Parathyroid adenoma (tissue), 2 donors: ENCODE results near the gene GCHFR.

Experiments
- H2AFZ ChIP-seq: fragments of 300-600 bp; sonication (generic); one replicate; pipeline ENCODE4 v1.7.0; 2017; ENCODE audit warnings: antibody characterized with exemption, mild to moderate bottlenecking
- H3K27ac ChIP-seq: fragments of 300-600 bp; sonication (generic); one replicate; pipeline ENCODE4 v1.7.0; 2017
- H3K27me3 ChIP-seq: fragments of 300-600 bp; sonication (generic); one replicate; pipeline ENCODE4 v1.7.0; 2017; ENCODE audit warnings: low read length; ENCODE audit not compliant: control insufficient read depth, insufficient read depth
- H3K36me3 ChIP-seq: fragments of 300-600 bp; sonication (generic); one replicate; pipeline ENCODE4 v1.7.0; 2017; ENCODE audit warnings: low read length; ENCODE audit not compliant: control insufficient read depth, insufficient read depth
- H3K4me1 ChIP-seq: fragments of 300-600 bp; sonication (generic); one replicate; pipeline ENCODE4 v1.7.0; 2017; ENCODE audit warnings: control low read depth
- H3K4me2 ChIP-seq: fragments of 300-600 bp; sonication (generic); one replicate; pipeline ENCODE4 v1.7.0; 2017; ENCODE audit warnings: low read length
- H3K4me3 ChIP-seq: fragments of 300-600 bp; sonication (generic); one replicate; pipeline ENCODE4 v1.7.0; 2017; ENCODE audit warnings: low read depth, low read length
- H3K79me2 ChIP-seq: fragments of 300-600 bp; sonication (generic); one replicate; pipeline ENCODE4 v1.7.0; 2017; ENCODE audit warnings: control low read depth
- H3K9ac ChIP-seq: fragments of 300-600 bp; sonication (generic); one replicate; pipeline ENCODE4 v1.7.0; 2017; ENCODE audit warnings: mild to moderate bottlenecking
- H3K9me3 ChIP-seq: fragments of 300-600 bp; sonication (generic); one replicate; pipeline ENCODE4 v1.7.0; 2017; ENCODE audit warnings: low read length; ENCODE audit not compliant: control insufficient read depth
- TF ChIP-seq, protein P1 (sequence below): fragments of 300-600 bp; sonication (generic); IDR thresholded peaks from one replicate; pipeline ENCODE4 v1.7.0; 2017; ENCODE audit warnings: antibody characterized with exemption, mild to moderate bottlenecking
- donor health status: primary hyperparathyroidism.

The GCHFR gene

DNA sequence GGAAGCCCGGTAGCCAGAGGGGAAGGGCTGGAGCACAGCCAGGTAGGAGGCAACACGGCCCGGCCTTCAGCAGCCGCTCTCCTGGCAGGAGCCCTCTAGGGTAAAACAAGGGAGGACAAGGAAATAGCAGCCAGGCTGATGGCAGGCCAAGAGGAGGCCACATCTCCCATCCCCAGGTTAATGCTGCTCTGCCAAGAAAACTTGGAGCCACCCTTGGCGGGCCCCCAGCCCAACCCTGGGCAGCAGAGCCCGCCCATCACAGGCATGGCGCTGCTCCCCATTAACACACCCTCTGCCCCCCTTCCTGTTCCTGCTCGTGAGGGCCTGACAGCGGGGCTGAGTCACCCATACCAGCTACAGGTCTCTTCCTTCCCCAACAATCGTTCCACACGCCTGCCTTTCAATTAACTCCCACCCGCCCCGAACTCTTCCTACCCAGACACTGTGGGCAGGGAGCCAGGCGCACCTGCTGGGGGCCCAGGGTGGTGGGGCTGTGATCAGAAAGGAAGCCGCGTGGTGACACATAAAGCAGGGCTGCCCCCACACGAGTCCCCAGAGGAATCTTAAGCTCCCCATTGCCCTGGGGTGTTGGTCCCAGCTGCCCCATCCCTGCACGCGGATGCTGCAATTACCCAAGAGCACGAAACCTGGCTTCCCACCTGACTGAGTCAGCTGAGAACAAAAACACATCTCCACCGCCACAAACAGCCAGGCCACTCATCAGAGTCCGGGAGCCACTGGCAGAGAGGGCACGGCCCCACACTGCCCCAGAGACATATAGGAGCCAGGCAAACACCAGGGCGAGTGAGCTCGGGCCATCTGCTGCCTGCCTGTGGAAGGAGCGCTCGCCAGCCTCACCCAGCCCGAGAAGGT is 5.6 kb downstream of the GCHFR start, which contains the start of gene C15orf62:
Gene C15orf62 (plus strand): TSS at position 707 of the 873 bp plus-strand sequence. CDS start 516 bp downstream, outside the sequence.
- no peak within 1 kb of the TSS for H3K4me3 ChIP-seq
- no peaks in the 10 kb centered on the region for H3K79me2 ChIP-seq
- H3K9me3 ChIP-seq = no peaks in the 10 kb centered on the region
- H3K9ac ChIP-seq = no peak within 1 kb of the TSS
- H3K27me3 ChIP-seq = no peaks in the 10 kb centered on the region
- H3K4me2 ChIP-seq = no peak within 1 kb of the TSS
- TF ChIP-seq, protein P1, sequence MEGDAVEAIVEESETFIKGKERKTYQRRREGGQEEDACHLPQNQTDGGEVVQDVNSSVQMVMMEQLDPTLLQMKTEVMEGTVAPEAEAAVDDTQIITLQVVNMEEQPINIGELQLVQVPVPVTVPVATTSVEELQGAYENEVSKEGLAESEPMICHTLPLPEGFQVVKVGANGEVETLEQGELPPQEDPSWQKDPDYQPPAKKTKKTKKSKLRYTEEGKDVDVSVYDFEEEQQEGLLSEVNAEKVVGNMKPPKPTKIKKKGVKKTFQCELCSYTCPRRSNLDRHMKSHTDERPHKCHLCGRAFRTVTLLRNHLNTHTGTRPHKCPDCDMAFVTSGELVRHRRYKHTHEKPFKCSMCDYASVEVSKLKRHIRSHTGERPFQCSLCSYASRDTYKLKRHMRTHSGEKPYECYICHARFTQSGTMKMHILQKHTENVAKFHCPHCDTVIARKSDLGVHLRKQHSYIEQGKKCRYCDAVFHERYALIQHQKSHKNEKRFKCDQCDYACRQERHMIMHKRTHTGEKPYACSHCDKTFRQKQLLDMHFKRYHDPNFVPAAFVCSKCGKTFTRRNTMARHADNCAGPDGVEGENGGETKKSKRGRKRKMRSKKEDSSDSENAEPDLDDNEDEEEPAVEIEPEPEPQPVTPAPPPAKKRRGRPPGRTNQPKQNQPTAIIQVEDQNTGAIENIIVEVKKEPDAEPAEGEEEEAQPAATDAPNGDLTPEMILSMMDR = no peak
- H3K36me3 ChIP-seq = no peaks in the 10 kb centered on the region
- no peak within 1 kb of the TSS for H3K27ac ChIP-seq
- H3K4me1 ChIP-seq = peaks cover 3% of the 10 kb centered on the region
- H2AFZ ChIP-seq = no peak within 1 kb of the TSS

DNA sequence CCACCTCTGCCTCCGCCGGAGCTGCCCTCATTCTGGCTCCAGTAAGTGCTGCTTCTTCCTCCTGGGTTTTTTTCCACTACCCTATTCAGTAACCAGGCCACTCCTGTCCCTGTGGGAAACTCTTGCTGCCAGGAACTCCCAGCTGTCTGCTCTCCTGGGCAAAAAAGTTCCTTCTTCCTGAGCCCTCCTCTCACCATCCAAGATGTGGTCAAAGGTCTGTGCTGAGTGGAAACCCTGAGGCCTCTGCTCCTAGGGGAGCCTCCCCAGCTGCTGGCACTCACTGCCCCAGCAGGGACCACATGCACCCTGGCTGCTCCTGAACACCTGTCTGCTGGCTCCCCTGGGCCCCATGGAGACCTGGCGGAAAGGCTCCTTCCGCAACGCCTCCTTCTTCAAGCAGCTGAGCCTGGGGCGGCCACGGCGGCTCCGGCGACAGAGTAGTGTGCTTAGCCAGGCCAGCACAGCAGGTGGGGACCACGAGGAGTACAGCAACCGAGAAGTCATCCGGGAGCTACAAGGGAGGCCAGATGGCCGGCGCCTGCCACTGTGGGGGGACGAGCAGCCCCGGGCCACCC is 6.4 kb downstream of the GCHFR start:
- no peak overlapping the region for H3K4me3 ChIP-seq
- H3K36me3 ChIP-seq = no peaks in the 10 kb centered on the region

DNA sequence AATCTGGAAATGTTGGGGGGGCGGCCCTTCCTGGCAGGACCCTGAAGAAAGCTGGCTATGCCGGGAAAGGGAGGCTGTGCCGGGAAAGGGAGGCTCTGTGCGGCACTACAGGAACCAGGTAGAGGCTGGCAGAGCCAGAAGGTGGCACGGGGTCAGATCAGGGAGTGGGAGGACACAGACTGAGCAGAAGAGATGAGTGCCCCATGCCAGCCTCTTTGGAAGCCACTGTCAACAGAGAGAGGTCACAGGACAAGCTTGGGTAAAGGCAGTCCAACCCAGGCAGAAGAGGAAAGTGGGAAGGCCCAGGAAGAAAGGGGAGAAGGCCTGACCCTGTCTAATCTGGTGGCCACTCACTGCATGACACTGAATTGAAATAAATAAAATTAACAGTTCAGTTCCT is 7.4 kb downstream of the GCHFR start:
- Histone ChIP-seq H3K4me1 (no peaks in the 10 kb centered on the region), H3K27ac (no peak overlapping the region), H3K36me3 (no peaks in the 10 kb centered on the region), H2AFZ (no peak overlapping the region), H3K27me3 (no peaks in the 10 kb centered on the region), H3K4me2 (no peak overlapping the region), H3K9me3 (no peaks in the 10 kb centered on the region), H3K4me3 (no peak overlapping the region), H3K79me2 (no peaks in the 10 kb centered on the region), H3K9ac (no peak overlapping the region)
- TF ChIP-seq, protein P1 = no peak

More for the DNA sequence above, 6.4 kb downstream of the GCHFR start:
- Histone ChIP-seq H3K79me2 (no peaks in the 10 kb centered on the region), H2AFZ (no peak overlapping the region), H3K9me3 (no peaks in the 10 kb centered on the region), H3K4me2 (no peak overlapping the region), H3K4me1 (no peaks in the 10 kb centered on the region), H3K27me3 (no peaks in the 10 kb centered on the region), H3K27ac (no peak overlapping the region), H3K9ac (no peak overlapping the region)
- TF ChIP-seq, protein P1 = no peak

DNA sequence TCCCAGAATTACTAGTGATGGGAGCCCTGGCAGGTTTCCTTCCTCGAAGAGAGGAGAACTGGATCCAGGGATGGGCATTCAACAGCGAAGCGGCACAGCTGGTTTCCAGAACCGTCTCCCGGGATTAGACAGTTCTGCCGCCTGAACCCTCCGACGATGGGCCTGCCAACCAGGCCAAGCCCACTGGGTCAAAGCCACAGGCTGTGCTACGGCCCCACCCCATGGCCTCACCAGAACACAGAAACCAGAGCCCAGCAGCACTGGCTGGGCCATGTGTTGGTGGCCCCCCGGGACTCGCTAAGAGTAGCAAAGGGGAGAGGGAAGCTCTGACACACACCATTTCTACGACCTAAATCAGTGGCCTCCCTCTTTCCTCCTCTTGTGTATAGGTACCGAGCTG is 8.1 kb downstream of the GCHFR start:
- Histone ChIP-seq H3K36me3 (no peaks in the 10 kb centered on the region), H3K4me1 (no peaks in the 10 kb centered on the region), H3K9ac (no peak overlapping the region), H3K9me3 (no peaks in the 10 kb centered on the region), H3K27me3 (no peaks in the 10 kb centered on the region), H2AFZ (no peak overlapping the region), H3K79me2 (no peaks in the 10 kb centered on the region), H3K4me2 (no peak overlapping the region), H3K27ac (no peak overlapping the region), H3K4me3 (no peak overlapping the region)
- TF ChIP-seq, protein P1 = no peak
